Esophagus squamous epithelium (tissue), 4 donors: ENCODE measurements around the gene IL10.

Experiments used
- CTCF ChIP-seq, 6 experiments: fragments of 450-650 bp in 4 of 6; fragments of 200-600 bp in 2 of 6; sonication (generic) in 2 of 6; IDR thresholded peaks; one replicate each; pipeline ENCODE4 v1.5.1; 2016 to 2019; ENCODE audit warnings: antibody characterized with exemption in 6 of 6, mild to moderate bottlenecking in 4 of 6, moderate library complexity in 4 of 6
- POLR2A ChIP-seq, 4 donors: fragments of 450-650 bp; IDR thresholded peaks; one replicate each; pipeline ENCODE4 v1.6.1; 2017; ENCODE audit warnings: antibody characterized with exemption in 4 of 4, mild to moderate bottlenecking in 4 of 4, moderate library complexity in 3 of 4

GRCh38 chr1:206794294-206794908 lies 22.1 kb upstream of the IL10 start:
- no peak for TF ChIP-seq CTCF (IDR thresholded peaks at IDR 0.05)
- TF ChIP-seq POLR2A (IDR thresholded peaks at IDR 0.05): no peak
